Measurements from ENCODE around the gene MIER3.

- TF ChIP-seq CTCF (IDR thresholded peaks at IDR 0.05) = no peak
- TF ChIP-seq POLR2A (IDR thresholded peaks at IDR 0.05) = no peak
Observed at GRCh38 chr5:56922922-56923321, 29.0 kb downstream of the MIER3 start.

Measured in Peyer's patch (tissue), 4 donors.